ENCODE results near the gene CREB5. TPM values are rescaled to one million over a fixed set of nuclear protein-coding genes. Genes with fewer than 3 reads are reported as not detected.

Gene CREB5
- total RNA-seq, 1 experiment from 2014 or later, result 2.1 TPM

DNA sequence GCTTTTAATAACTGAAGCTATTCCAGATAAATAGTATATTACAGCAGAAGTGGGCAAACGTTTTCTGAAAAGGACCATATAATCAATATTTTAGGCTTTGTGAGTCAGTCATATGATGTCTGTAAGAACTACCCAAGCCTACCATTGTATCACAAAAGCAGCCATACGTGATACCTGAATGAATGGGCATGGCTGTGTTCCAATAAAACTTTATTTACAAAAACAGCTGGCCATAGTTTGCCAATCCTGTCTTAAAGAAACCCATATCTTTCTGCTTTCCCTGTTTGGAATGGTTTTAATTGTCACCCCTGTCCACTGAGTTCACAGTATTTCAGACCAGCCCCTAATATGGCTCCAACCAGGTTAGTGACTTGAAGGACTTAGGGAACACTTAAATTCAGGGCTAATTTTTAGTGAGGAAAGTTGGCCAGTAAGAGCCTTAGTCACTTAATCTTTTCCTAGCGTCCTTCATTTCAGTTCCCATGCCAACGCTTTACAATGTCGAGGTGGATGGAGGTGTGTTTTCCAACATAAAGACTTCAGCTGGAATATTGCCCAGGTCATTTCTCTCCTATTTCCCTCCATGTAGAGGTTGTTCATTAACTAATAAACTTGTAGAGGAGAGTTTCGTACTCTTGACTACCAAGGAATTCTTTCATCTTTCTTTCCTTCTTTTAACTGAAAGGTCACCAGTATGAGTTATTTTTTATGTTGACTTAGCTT, 361.3 kb downstream of the CREB5 start:
- no peaks in the 10 kb centered on the region for H4K20me1 ChIP-seq (ENCODE audit: insufficient read depth)
- TF ChIP-seq, protein P1, sequence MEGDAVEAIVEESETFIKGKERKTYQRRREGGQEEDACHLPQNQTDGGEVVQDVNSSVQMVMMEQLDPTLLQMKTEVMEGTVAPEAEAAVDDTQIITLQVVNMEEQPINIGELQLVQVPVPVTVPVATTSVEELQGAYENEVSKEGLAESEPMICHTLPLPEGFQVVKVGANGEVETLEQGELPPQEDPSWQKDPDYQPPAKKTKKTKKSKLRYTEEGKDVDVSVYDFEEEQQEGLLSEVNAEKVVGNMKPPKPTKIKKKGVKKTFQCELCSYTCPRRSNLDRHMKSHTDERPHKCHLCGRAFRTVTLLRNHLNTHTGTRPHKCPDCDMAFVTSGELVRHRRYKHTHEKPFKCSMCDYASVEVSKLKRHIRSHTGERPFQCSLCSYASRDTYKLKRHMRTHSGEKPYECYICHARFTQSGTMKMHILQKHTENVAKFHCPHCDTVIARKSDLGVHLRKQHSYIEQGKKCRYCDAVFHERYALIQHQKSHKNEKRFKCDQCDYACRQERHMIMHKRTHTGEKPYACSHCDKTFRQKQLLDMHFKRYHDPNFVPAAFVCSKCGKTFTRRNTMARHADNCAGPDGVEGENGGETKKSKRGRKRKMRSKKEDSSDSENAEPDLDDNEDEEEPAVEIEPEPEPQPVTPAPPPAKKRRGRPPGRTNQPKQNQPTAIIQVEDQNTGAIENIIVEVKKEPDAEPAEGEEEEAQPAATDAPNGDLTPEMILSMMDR (conservative IDR thresholded peaks at IDR 0.05), result no peak
- no peak for TF ChIP-seq EZH2 (IDR thresholded peaks at IDR 0.05; ENCODE audit: low read depth)
- no peak overlapping the region for H3K4me3 ChIP-seq
- no peak overlapping the region for H3K27ac ChIP-seq
- H3K9me3 ChIP-seq (ENCODE audit: insufficient read depth, low read depth), result no peaks in the 10 kb centered on the region
- H3K27me3 ChIP-seq (ENCODE audit: insufficient read depth, low read depth), result no peaks in the 10 kb centered on the region
- DNase-seq, result no peak
- H3K4me2 ChIP-seq, result no peak overlapping the region
- no peaks in the 10 kb centered on the region for H3K4me1 ChIP-seq (replicated peaks; ENCODE audit: insufficient read depth)
- no peaks in the 10 kb centered on the region for H3F3A ChIP-seq (ENCODE audit: insufficient read depth, low read depth)
- CTCF ChIA-PET, result no interaction called here
- H3K36me3 ChIP-seq (ENCODE audit: low read depth), result no peaks in the 10 kb centered on the region
- no peaks in the 10 kb centered on the region for H3K9me2 ChIP-seq (ENCODE audit: insufficient read depth)
- POLR2A ChIA-PET (ENCODE audit: unreplicated experiment), result interaction anchor here (0.6 kb wide), 1 partner anchor 432 kb away, joined by 6 read pairs; no protein-coding TSS in a partner anchor
- intact Hi-C loops (cut with micrococcal nuclease; ENCODE audit: unreplicated experiment), result no loop called here
- H3K79me2 ChIP-seq (ENCODE audit: low read depth), result no peaks in the 10 kb centered on the region
- no peak overlapping the region for H2AFZ ChIP-seq
- BruUV-seq (replicated peaks), result no TSS peak

DNA sequence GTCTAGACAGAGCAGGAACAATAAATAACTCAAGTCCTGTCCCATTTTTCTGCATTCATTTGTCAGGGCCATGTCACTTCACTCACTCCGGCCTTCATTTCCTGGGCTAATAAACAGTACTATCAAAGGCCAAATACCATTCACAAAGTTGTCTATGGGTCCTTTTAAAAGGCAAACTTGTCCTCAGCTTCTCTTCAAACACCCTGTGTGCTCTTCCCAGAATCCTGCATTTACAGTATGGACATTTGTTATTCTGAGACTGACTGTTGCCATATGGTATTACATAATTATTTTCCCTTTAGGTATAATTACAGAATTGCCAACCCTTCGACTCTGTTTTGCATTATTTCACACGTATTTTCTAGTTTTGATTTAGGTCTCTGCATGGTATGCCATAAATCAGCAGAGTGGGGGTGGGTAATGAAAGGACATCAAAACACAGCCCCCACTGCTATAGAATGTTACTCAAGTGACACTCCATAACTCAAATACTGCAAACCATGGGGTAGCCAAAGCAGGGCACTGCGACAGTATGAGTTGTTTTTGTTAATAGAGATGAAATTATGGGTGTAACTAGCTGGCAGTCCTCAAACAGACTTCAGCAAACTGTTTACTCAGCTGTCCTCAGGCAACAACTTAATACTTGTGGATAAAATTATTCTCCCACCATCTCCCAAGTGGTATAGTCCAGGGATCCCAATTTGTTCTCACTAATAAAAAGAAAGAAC, 362.1 kb downstream of the CREB5 start:
- ChIA-PET CTCF (no interaction called here), POLR2A (ENCODE audit: unreplicated experiment) (no interaction called here)
- Histone ChIP-seq H3K4me3 (no peak overlapping the region), H3K79me2 (ENCODE audit: low read depth) (no peaks in the 10 kb centered on the region), H4K20me1 (ENCODE audit: insufficient read depth) (no peaks in the 10 kb centered on the region), H3K36me3 (ENCODE audit: low read depth) (no peaks in the 10 kb centered on the region), H3K27ac (no peak overlapping the region), H3K27me3 (ENCODE audit: insufficient read depth, low read depth) (no peaks in the 10 kb centered on the region), H3K9me3 (ENCODE audit: insufficient read depth, low read depth) (no peaks in the 10 kb centered on the region), H2AFZ (no peak overlapping the region), H3F3A (ENCODE audit: insufficient read depth, low read depth) (no peaks in the 10 kb centered on the region), H3K4me2 (no peak overlapping the region), H3K4me1 (replicated peaks; ENCODE audit: insufficient read depth) (no peaks in the 10 kb centered on the region), H3K9me2 (ENCODE audit: insufficient read depth) (no peaks in the 10 kb centered on the region)
- BruUV-seq (replicated peaks), result no TSS peak
- DNase-seq, result no peak
- TF ChIP-seq, protein P1 (conservative IDR thresholded peaks at IDR 0.05), result no peak
- TF ChIP-seq EZH2 (IDR thresholded peaks at IDR 0.05; ENCODE audit: low read depth), result no peak
- intact Hi-C loops (cut with micrococcal nuclease; ENCODE audit: unreplicated experiment), result no loop called here

DNA sequence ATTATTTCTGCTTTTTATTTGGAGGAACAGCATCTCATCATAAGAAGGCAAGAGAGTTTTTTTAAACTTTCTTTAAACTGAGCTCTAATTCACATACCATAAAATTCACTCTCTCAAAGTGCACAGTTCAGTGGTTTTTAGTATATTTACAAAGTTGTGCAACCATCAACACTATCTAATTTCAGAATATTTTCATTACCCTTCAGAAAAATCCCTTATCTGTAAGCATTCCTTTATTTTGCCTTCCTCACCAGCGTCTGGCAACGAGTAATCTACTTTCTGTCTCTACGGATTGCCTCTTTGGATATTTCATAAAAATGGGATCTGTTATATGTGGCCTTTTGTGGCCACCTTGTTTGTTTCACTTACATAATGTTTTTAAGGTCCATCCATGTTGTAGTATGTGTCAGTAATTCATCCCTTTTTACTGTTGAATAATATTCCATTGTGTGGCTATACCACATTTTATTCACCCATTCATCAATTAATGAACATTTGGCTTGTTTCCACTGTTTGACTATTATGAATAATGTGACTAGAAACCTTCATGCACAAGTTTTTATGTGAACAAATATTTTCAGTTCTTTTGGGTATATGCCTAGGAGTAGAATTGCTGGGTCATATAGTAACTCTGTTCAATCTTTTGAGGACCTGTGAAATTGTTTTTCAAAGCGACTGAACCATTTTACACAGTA, 364.3 kb downstream of the CREB5 start:
- DNase-seq, result no peak
- ChIA-PET CTCF (no interaction called here), POLR2A (ENCODE audit: unreplicated experiment) (no interaction called here)
- H3K4me2 ChIP-seq, result no peak overlapping the region
- no peaks in the 10 kb centered on the region for H4K20me1 ChIP-seq (ENCODE audit: insufficient read depth)
- intact Hi-C loops (cut with micrococcal nuclease; ENCODE audit: unreplicated experiment), result no loop called here
- no peaks in the 10 kb centered on the region for H3K36me3 ChIP-seq (ENCODE audit: low read depth)
- H3K9me3 ChIP-seq (ENCODE audit: insufficient read depth, low read depth), result no peaks in the 10 kb centered on the region
- no peaks in the 10 kb centered on the region for H3K27me3 ChIP-seq (ENCODE audit: insufficient read depth, low read depth)
- no peak overlapping the region for H3K27ac ChIP-seq
- H2AFZ ChIP-seq, result no peak overlapping the region
- TF ChIP-seq, protein P1 (conservative IDR thresholded peaks at IDR 0.05), result no peak
- no peak for TF ChIP-seq EZH2 (IDR thresholded peaks at IDR 0.05; ENCODE audit: low read depth)
- no peaks in the 10 kb centered on the region for H3F3A ChIP-seq (ENCODE audit: insufficient read depth, low read depth)
- no TSS peak for BruUV-seq (replicated peaks)
- no peaks in the 10 kb centered on the region for H3K9me2 ChIP-seq (ENCODE audit: insufficient read depth)
- no peak overlapping the region for H3K4me3 ChIP-seq
- H3K79me2 ChIP-seq (ENCODE audit: low read depth), result no peaks in the 10 kb centered on the region
- H3K4me1 ChIP-seq (replicated peaks; ENCODE audit: insufficient read depth), result no peaks in the 10 kb centered on the region
